SH-SY5Y (cell line): ENCODE data around the gene PPP1R27.

Source experiments
- GATA2 ChIP-seq: IDR thresholded peaks from 2 replicates; pipeline ENCODE4 v1.6.1; 2011; ENCODE audit warnings: mild to moderate bottlenecking, low read depth, low read length
- GATA3 ChIP-seq: IDR thresholded peaks from 2 replicates; pipeline ENCODE4 v1.6.1; 2011; ENCODE audit warnings: low read depth, mild to moderate bottlenecking, low read length, moderate library complexity

- TF ChIP-seq GATA2 (no peak), GATA3 (no peak)
Measured at GRCh38 chr17:81821603-81822311, 13.1 kb downstream of the PPP1R27 start.
